Stimulated activated CD4-positive, alpha-beta T cell treated with anti-CD3 and anti-CD28 coated beads, Interleukin-15, amount 100 ng/mL, for 24 hours (primary cell): ENCODE measurements around the gene KNCN.
A peak's percentile ranks its signal among the peaks of the same experiment; 100 is the strongest.

Source experiments
- DNase-seq: peaks from one replicate; pipeline ENCODE4 v3.0.0-alpha.2; 2020

The KNCN gene

DNA sequence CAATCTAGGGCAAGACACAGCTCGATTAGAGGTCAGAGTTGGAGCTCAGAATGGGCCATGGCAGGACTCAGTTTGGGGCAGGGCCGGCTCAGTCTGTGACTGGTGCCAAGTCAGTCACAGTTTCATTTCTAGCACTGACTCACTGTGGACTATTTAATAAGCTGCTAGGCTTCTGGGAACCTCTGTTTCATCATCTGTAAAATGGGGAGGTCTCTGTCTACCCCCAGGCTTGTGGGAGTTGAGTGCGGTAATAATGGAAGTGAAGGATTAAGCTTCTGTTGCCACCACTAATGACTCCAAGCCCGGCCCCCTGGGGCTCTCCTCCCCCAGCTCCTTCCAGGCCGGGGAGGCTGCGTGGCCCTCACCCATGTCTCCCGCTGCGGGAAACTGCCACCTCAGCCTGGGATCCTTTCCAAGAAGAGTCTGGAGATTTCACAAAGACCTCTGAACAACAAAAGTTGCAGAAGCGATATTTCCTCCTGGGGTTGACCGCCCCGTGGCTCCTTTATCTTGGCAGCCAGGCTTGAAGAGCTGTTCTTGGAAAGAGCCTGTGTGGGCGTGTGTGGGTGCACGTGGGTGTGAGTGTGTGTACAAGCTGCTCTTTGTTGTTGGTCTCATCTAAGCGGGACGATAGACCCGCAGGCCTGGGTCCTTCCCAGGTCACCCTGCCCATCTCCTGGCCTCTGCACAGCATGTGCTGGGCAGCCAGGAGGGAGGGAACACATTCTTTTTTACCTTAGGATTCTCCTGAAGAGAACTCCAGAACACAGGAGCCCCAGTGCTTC is 29.1 kb downstream of the KNCN start:
- peak; percentile 57 for DNase-seq

DNA sequence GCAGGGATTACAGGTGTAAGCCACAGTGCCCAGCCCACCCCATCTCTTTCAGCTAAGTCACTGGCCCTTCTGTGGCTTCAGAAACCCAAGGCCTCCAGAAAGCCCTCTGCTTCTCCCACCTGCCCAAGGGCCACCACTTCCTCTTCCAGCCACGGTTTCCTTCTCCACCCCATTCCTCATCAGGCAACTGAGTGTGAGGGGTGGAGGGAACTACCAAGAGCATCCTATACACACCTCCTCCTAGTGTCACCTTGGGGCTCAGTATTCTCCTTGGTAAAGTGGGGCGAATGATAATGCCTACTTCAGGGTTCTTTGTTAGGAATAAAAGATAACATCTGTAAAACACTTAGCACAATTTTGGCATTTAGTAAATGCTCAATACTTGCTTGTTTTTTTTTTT is 30.0 kb downstream of the KNCN start:
- DNase-seq: no peak

DNA sequence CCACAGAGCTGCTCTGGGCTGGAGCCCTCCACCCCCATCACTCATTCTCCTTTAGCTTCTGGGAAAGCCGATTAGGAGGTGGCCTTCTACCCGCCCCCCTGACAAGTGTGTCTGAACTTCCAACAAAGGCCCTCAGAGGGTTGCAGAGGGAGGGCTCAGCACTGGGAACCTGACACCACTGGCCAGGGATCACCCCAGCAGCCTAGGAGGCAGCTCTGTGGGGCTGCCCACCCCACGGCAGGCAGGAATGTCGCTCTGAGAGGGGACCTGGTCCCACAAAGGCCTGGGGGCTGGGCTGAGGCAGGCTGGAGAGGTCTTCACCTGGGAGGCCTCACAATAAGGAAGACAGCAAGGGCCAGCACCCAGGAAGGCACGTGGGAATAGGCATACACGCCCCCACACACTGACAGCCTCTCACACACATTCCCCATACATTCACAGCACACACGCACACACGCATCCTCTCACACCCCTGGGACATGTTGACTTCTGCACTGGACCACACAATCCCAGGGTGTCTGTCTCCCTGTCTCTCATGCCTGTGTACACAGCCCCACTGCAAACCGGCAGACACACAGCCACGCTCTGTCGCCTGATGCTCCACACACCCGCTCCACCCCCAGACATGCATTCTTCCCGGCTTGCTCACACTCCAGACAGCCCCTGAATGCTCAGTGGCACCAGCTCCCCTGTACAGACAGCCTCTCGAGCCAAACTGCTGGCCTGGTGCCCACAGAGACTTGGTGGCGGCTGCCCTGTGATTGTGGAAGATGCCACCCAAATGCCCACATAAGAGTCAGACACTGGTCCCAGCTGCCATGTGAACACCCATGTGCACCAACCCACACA is 31.2 kb downstream of the KNCN start:
- DNase-seq: no peak

DNA sequence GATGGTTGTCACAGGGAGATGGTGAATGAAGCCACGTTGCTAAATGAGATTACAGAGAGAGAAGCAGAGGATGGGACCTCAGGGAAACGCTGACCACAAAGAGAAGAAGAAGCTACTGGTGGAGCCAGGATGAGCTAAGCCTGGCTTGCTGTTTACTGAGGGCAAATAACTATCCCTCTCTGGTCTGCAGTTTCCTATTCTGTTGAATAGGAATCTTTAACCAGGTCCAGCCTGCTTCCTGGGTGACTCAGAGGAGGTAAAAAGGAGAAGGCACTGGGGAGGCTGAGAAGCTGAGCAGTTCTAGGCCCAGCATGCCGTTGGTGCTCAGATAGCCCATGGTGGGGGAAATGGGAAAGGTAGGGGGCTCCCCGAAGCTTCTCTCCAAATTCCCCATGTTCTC is 32.2 kb downstream of the KNCN start:
- no peak for DNase-seq

DNA sequence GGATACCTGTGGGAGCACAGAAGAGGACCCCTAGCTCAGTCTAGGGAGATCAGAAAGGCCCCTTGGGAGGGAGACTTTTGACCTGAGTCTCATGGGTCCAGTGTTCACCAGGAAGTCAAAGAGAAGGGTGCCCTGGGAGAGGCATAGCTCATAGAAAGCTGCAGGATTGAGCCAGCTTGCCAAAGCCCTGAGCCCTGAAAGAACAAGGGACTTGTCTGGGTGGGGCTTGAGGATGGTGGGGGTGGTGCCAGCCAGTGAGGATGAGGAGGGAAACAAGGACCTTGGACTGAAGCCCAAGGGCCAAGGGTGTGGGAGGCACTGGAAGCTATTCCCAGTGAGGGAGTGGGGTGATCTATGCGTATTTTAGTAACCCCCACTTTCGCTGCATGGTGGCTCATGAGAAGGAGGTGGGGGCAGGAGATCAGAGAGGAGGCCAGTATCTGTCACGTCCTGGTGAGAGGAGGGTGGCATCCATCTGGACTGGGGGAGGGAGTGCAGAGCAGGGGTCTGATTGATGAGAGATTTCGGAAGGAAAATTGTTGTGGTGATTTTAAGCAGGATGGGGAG is 33.4 kb downstream of the KNCN start:
- no peak for DNase-seq

DNA sequence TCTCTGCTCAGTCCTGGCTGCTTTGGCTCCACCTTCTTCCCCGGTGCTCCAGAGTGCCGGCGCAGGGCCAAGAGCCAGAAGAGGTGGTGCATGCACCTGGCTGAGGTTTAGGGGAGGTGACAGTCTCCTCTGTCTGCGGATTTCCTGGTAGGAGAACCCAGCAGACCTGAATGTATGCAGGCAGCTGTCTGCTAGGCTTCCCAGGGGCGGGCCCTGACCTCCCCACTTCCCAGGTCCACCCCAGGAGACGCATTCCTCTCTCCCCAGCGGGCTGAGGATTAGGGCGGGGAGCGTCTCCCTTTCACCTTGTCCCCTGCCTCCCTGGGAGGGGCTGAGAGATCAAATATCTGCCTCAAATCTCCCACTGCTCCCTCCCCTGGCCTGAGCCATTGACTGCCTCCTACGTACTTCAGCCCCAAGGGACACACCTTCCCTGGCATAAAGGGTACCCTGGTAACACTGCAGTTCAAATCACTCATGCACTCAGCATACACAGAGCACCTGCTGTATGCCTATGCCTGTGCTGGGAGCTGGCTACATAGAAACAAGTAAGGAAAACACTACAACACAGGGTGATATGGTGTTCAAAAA is 34.3 kb downstream of the KNCN start:
- no peak for DNase-seq

DNA sequence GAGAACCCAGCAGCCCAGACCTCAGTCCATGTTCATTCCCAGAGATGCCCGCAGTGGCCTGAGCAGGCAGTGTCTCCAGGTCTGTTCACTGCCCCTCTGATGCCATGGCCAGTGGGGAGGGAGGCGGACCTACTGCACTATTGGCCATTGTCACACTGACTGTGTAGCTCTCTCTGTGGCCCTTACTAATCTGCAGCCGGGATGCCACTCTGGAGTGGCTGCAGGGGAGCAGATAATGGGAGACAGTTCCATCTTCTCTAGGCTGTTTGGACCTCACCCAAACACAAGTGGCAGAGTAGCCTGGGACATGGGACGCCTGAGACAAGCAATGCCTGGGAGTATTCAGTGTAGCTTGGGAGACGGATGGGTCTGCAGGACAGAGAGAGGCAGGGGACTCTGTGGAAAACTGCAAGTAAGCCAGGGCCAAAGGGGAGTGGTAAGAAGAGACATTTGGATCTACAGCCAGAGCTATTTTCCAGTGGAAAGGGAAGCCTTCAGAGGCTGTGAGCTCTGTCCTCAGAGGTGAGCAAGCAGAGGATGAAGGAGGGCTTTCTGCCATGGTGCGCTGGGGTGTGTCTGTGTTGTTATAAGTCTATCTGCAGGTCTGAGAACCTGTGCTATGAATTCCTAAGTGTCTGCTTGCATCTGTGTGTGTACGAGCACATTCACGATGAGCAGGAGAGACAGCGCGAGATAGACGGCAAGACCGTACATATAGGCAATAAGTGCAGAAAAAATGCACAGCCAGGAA is 35.1 kb downstream of the KNCN start:
- no peak for DNase-seq

DNA sequence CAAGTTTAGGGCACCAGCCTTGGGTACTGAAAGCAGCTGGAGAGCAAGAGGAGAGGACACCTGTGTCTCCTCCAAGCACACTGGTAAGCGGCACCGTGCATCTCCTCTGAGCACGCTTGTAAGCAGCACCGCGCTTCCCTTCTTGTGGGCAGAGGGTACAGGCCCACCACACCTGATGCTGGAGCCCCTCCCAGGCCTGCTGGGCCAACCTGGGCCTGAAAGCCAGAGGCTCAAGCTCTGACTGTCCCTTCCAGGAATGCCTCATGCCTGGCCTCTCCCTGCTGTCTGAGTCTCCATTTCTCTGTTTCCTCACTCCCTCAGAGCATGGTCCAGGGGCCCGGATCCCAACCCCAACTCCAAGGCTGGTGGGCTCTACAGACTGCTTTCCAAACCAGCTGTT is 35.9 kb downstream of the KNCN start:
- no peak for DNase-seq

DNA sequence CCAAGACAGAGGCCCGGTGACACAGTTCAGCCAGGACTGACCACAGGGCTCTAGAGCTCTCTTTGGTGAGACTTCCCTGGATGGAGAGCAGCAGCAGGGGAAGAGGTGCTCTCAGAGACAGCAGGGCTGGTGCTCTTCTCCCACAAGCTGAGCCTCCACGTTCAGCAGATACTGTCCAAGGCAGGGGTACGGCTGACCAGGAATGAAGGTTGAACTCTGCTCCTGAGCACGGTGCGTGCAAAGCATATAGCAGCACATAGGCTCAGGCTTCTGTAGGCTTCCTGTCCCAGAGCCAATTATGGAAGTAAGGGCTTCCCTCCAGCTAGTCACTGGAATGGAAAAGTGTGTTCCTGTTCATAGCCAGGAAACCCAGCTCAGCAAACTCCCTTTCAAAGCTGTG is 37.9 kb downstream of the KNCN start:
- DNase-seq: no peak

DNA sequence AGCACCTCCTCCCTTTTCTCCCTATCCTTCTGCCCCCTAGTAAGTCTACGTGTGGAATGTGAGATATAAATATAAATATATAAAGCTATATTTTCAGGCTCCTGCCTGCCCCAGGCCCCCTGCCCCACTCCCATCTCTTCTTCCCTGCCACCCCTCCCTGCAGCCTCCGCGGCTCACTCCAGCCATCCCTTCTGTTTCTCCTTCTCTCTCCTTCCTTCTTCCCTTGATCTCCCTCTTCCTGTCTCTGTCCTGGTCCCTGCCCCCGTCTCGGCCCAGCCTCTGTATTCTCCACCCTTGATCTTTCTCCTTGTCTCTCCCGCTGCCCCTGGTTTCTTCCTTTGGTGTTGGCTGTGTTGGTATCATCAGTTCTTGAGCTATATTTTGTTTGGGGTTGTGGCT is 38.7 kb downstream of the KNCN start:
- no peak for DNase-seq

DNA sequence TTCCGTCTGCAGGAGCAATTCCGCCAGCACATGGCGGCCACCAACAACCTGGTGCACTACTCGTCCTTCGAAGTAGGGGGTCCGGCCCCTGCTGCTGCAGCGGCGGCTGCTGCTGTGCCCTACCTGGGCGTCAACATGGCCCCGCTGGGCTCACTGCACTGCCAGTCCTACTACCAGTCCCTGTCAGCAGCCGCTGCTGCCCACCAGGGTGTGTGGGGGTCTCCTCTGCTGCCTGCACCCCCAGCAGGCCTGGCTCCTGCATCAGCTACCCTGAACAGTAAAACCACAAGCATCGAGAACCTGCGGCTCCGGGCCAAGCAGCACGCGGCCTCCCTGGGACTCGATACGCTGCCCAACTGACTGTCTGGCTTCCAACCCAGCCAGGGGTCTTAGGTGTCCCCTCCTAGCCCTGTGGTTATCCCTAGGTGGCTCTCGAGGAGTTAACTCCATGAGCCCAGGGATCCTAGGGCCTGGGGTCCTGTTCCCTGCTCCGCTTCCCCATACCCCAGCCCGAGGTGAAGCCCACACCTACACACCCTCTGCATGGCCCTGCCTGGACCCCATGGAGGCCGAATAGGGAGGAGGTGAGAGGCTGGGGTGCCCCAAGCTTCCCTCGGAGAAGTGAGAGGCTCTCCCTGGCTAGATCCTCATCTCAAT is 39.2 kb downstream of the KNCN start:
- no peak for DNase-seq

DNA sequence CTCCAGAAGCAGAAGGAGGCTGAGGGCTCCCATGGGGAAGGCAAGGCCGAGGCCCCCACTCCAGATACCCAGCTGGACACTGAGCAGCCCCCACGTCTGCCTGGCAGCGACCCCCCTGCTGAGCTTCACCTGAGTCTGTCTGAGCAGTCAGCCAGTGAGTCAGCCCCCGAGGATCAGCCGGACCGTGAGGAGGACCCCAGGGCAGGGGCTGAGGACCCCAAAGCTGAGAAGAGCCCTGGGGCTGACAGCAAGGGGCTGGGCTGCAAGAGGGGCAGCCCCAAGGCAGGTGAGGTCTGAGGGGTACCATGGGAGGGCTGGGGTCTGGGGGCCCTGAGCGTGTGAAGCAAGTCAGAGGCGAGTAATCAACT is 40.5 kb downstream of the KNCN start:
- DNase-seq: no peak

DNA sequence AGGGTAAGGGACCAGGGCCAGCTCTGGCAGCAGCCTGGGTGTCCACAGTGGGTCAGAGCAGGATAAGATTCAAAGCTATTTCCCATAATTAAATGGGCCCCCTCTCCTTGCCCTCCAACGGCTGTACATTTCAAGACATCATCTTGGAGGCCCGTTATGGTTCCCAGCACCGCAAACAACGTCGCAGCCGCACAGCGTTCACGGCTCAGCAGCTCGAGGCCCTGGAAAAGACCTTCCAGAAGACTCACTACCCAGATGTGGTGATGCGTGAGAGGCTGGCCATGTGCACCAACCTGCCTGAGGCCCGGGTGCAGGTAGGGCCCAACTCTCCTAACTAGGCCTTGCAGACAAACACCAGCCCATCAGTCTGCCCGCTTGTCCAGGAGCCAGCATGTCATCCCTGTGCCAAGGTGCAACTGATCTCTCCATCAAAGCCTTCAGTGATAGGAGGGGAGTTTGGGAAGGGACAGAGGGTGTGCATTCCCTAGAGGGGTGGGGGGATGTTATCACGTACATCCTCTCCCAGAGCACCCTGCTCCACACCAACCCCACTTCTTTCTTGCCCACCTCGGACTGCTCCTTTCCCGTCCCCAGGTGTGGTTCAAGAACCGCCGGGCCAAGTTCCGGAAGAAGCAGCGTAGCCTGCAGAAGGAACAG is 41.0 kb downstream of the KNCN start:
- DNase-seq: no peak

DNA sequence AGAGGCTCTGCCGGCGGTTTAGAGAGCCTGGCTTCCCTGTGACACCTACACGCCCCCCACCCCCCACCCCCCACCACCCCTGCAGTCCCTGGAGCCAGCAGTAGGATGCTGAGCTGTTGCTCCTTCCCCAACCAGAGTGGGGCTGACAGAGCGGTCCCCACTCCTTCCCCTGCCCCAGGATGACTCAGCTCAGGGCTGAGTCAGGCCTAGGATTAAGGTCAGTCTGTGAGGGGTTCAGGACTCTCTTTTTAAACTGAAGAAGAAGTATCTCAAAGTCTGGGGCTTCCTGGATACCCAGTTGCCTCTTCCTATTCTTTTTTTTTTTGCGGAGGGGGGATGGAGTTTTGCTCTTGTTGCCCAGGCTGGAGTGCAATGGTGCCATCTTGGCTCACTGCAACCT is 42.7 kb downstream of the KNCN start:
- DNase-seq: no peak

DNA sequence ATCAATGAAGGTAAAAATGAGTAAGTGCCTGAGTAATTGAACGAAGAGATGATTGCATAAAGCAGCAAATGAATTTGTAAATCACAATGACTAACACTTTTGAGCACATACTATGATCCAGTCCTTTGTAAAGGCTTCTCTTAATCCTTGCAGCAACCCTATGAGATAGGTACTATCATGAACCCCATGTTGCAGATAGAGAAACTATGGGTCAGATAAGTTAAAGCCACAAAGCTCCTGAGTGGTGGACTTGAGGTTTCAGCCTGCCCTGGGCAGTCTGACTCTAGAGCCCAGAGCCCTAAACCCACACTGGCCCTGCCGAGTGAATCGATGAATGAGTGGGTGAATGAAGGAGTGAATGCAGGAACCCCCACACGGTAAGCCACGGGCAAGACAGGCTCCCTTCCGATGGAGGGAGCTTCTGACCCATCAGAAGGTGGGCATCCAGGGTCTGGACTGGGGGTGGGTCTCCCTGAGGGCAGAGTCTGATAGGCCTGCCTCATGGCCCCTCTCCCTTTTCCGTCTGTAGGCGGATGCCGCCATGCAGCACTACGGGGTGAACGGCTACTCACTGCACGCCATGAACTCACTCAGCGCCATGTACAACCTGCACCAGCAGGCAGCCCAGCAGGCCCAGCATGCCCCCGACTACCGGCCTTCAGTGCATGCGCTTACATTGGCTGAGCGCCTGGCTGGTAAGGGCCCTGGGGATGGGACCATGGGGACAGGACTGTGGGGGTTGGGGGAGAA is 44.8 kb downstream of the KNCN start:
- no peak for DNase-seq

DNA sequence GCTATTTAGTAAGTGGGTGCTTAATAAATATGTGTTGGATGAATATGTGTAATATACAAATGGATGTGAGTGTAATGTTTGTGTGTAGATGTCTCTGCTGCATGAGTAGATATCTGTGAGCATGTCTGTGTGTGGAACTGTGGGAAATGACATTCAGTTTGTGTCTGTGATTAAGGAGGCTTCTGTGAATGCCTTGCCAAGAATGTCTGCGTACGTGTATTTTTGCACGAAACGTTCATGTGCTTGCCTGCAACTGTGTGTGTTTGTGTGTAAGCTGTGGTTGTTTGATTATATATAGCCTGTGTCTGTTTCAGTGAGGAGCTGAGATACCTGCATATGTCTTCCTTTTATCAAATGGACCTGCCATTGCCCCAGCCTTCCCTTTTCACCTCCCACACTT is 48.0 kb downstream of the KNCN start:
- DNase-seq: no peak

DNA sequence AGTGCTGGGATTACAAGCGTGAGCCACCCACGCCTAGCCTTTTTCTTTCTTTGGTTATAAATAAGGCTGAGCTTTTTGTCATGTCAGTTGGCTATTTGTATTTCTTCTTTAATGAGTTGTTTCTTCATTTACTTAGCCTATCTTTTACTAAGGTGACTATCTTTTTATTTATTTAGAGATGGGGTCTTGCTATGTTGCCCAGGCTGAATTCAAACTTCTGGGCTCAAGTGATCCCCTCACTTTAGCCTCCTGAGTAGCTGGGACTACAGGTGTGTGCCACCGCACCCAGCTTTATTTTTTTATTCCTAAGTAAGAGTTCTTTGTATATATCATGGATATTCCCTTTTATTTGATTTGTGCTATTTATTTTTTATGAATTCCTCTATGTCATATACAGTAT is 49.9 kb downstream of the KNCN start:
- no peak for DNase-seq

DNA sequence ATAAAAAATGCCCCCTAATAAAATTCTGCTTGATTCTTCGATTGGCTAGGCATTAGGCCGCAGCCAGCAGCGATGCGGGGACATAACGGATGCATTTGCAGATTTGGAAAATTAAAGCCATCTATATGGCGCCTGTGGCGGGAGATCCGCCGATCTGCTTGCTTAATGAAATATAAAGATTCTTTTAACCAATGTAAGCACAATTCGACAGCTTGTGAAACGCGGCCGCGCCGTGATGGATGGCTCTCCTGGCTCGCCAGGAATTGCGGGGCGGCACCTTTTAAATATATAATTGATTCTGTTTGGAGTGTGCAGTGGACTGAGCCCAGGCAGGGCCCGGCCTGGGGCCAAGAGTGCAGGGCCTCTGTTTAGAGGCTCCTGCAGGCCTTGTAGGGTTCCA is 53.8 kb downstream of the KNCN start:
- no peak for DNase-seq

DNA sequence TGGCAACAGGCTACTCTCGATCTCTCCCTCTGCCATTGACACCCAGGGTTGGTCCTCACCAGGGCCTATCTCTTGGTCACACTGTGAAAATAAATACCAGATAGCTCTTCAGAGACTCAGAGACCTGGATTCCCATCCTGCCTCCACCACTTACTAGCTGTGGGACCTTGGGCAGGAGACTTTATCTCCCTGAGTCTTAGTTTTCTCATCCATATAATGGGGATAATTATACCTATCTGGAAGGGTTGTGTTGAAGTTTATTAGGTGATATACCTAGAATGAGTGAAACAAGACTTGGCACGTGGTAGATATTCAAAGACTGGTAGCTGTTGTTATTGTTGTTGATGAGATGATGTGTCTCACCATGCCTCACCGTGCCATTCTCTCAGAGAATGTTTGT is 54.4 kb downstream of the KNCN start:
- DNase-seq: no peak

DNA sequence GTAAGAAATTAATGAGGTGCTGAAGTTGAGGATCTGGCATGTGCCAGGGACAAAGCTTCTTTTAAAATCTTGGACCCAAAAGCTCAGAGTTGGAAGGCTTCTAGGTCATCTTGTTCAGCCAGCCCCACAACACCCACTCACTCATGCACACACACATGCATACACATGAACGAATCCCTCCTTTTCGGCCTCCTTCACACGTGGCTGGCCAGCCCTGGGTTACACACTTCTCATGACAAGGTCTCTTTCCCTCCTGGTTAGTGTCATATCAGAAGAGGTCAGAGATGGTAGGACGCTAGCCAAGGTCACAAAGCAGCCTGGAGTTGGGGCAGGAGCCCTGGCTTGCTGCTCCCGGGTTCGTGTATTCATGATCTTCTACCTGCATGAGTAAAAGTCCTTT is 54.9 kb downstream of the KNCN start:
- no peak for DNase-seq

DNA sequence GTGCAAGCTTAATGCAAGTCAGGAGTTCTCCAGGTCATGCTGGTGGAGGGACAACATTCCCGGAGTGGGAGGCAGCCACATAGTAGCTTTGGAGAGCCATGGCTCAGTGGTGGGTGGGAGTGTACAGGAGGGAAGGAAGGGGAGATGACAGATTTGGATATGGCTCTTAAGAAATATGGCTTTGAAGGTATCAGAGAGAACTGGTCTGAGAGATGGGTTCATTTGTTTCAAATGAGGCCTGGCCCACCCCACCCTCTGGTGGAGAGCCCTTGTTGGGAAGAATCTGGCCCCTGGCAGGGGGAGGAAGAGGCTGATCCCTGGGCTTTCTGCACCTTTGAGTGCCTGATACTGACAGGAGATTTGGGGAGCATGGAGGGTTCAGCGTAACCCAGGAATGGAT is 55.7 kb downstream of the KNCN start:
- no peak for DNase-seq
